ENCODE data around the gene DPP6.

DPP6 gene

GRCh38 chr7:154412105-154412504 lies 359.9 kb downstream of the DPP6 start:
- DNase-seq (ENCODE audit: low read depth) = no peak

GRCh38 chr7:154415709-154416399 lies 363.7 kb downstream of the DPP6 start:
- no peak for DNase-seq (ENCODE audit: low read depth)

GRCh38 chr7:154416714-154417113 lies 364.5 kb downstream of the DPP6 start:
- no peak for DNase-seq (ENCODE audit: low read depth)

GRCh38 chr7:154419344-154419743 lies 367.1 kb downstream of the DPP6 start:
- no peak for DNase-seq (ENCODE audit: low read depth)

- no peak for DNase-seq (ENCODE audit: low read depth)
These were observed 371.0 kb downstream of the DPP6 start for GRCh38 chr7:154423231-154423630.

- no peak for DNase-seq (ENCODE audit: low read depth)
These were observed 372.2 kb downstream of the DPP6 start for GRCh38 chr7:154424350-154424749.

- no peak for DNase-seq (ENCODE audit: low read depth)
These were observed 373.1 kb downstream of the DPP6 start for GRCh38 chr7:154425271-154425670.

- no peak for DNase-seq (ENCODE audit: low read depth)
These were observed 374.6 kb downstream of the DPP6 start for GRCh38 chr7:154426778-154427177.

- no peak for DNase-seq (ENCODE audit: low read depth)
These were observed 375.3 kb downstream of the DPP6 start for GRCh38 chr7:154427533-154427932.

GRCh38 chr7:154429666-154430404 lies 377.6 kb downstream of the DPP6 start:
- DNase-seq (ENCODE audit: low read depth) = no peak

- no peak for DNase-seq (ENCODE audit: low read depth)
These were observed 378.4 kb downstream of the DPP6 start for GRCh38 chr7:154430640-154431039.

- no peak for DNase-seq (ENCODE audit: low read depth)
These were observed 378.8 kb downstream of the DPP6 start for GRCh38 chr7:154431045-154431444.

GRCh38 chr7:154433632-154434598 lies 381.7 kb downstream of the DPP6 start:
- DNase-seq (ENCODE audit: low read depth) = no peak

- DNase-seq (ENCODE audit: low read depth) = no peak
These were observed 384.4 kb downstream of the DPP6 start for GRCh38 chr7:154436560-154436959.

- DNase-seq (ENCODE audit: low read depth) = no peak
These were observed 385.0 kb downstream of the DPP6 start for GRCh38 chr7:154437234-154437633.

GRCh38 chr7:154438571-154439367 lies 386.6 kb downstream of the DPP6 start:
- DNase-seq (ENCODE audit: low read depth) = no peak

GRCh38 chr7:154440058-154440457 lies 387.9 kb downstream of the DPP6 start:
- no peak for DNase-seq (ENCODE audit: low read depth)

GRCh38 chr7:154440651-154441050 lies 388.5 kb downstream of the DPP6 start:
- DNase-seq (ENCODE audit: low read depth) = no peak

GRCh38 chr7:154441811-154442210 lies 389.6 kb downstream of the DPP6 start:
- no peak for DNase-seq (ENCODE audit: low read depth)

- DNase-seq (ENCODE audit: low read depth) = no peak
These were observed 390.7 kb downstream of the DPP6 start for GRCh38 chr7:154442939-154443338.

GRCh38 chr7:154450451-154450850 lies 398.3 kb downstream of the DPP6 start:
- DNase-seq (ENCODE audit: low read depth) = no peak

Measured in GM04503 (cell line).